Tibial nerve (tissue), 4 donors: ENCODE measurements around the gene KRTAP1-5.

Experiments used
- CTCF ChIP-seq, 5 experiments: fragments of 200-600 bp in 3 of 5; fragments of 450-650 bp in 2 of 5; sonication (generic) in 3 of 5; IDR thresholded peaks; one replicate each; pipeline ENCODE4 v1.5.1; 2016 to 2019; ENCODE audit warnings: antibody characterized with exemption in 5 of 5, mild to moderate bottlenecking in 3 of 5, moderate library complexity in 2 of 5
- EP300 ChIP-seq, 2 donors: sonication (generic); formaldehyde crosslinking; IDR thresholded peaks; one replicate each; pipeline ENCODE4 v1.6.1; 2017; ENCODE audit warnings: antibody characterized with exemption in 2 of 2, mild to moderate bottlenecking in 1 of 2

- TF ChIP-seq CTCF (IDR thresholded peaks at IDR 0.05) = no peak
- no peak for TF ChIP-seq EP300 (IDR thresholded peaks at IDR 0.05)
Observed at GRCh38 chr17:41009301-41009760, 17.7 kb downstream of the KRTAP1-5 start.
